HG03103 (cell line): Measurements from ENCODE around the gene COQ5.

Experiments used
- ATAC-seq: cut with Tn5 transposase; IDR thresholded peaks from one replicate; pipeline ENCODE4 v1.9.1; 2021; ENCODE audit warnings: low read depth; ENCODE audit not compliant: unreplicated experiment

Gene COQ5

GRCh38 chr12:120485961-120486881, 42.7 kb downstream of the COQ5 start:
- no peak for ATAC-seq

DNA sequence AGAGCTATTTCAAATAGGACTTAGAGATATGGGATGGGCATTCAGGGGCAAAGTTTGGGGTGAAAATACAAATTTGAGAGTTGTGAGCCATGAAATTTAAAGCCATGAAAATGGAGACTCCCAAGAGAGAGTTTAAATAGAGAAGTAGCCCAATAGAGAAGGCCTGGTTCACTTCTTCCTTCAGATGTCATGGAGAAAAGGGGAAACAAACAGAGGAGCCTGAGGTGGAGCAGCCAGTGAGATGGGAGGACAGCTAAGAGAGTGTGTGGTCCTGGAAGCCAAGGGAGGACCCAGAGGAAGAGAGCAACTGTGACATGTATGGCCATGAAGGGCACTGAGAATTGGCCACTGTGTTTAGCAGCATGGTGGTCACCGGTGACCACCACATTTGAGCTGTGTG, 45.3 kb downstream of the COQ5 start:
- ATAC-seq: no peak

DNA sequence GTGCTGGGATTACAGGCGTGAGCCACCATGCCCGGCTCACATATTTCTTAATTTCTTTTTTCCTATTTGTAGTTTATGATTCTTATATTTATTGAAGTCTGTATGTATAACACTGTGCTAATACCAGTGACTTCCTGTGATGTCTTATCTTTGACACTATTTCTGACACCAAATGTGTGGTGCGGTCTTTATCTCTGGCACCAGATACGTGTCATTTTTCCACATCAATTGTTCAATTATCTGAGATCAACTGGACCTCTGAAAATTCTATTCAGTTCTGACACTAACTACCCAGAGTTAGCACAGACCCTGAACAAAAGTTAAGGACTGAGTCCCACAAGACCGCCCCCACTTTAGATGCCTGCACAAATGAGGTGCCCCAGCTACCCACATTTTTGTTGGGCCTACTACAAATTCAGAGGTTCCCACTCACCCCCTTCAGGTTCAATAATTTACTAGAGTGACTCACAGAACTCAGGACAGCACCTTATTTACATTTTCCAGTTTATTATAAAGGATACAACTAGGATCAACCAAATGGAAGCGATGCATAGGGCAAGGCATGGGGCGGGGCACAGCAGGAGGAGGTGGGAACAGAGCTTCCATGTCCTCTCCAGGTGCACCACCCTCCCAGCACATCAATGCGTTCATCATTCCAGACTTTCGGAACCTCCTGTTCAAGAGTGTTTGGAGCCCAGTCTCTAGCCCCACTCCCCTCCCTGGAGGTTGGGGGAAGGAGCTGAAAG, 47.8 kb downstream of the COQ5 start:
- no peak for ATAC-seq

- ATAC-seq: no peak
Observed at GRCh38 chr12:120480211-120480610, 48.7 kb downstream of the COQ5 start.

DNA sequence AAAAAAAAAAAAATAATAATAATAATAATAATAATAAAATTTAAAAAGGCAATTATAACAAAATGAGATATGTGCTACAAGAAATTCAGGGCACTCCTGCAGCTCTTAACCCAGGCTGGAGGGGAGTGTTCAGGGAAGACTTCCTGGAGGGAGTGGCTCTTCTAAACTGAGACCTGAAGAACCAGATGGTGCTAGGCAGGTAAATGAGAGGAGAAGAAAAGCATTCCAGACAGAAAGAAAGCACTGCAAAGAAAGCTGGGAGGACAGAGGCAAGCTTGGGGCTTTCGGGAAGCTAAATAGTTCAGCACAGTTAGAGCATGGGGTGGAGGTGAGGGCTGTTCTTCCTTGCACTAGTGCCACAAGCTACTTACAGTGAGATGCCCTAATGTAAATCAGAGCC, 49.5 kb downstream of the COQ5 start:
- no peak for ATAC-seq

GRCh38 chr12:120475643-120476042, 53.3 kb downstream of the COQ5 start:
- ATAC-seq: no peak

GRCh38 chr12:120474616-120474960, 54.4 kb downstream of the COQ5 start:
- no peak for ATAC-seq

- no peak for ATAC-seq
Observed at GRCh38 chr12:120473807-120474615, 54.9 kb downstream of the COQ5 start.

GRCh38 chr12:120472521-120472920, 56.4 kb downstream of the COQ5 start:
- ATAC-seq: no peak

DNA sequence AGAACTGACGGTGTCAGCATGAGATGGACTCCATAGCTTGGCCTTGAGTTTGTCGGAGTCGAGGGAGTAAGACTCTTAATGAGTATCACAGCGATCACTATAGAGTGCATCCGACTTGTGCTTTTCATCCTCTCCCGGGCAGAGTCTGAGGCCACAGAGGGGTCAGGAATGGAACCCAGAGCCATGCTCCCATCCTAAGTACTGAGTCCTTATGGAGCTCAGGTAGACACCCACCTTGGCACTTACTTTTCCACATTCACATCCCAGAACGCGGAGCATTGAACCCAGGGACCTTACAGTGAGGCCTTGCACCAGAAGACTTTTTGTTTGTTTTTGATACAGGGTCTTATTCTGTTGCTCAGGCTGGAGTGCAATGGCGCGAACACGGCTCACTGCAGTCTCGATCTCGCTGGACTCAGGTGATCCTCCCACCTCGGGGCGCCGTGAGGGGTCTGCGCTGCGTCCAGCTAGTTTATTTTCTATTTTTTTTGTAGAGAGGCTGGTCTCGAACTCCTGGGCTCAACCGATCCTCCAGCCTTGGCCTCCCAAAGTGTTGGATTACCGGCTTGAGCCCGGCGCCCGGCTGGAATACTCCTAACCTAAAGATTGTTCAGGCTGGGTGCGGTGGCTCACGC, 58.7 kb downstream of the COQ5 start:
- peak; percentile 3 for ATAC-seq

DNA sequence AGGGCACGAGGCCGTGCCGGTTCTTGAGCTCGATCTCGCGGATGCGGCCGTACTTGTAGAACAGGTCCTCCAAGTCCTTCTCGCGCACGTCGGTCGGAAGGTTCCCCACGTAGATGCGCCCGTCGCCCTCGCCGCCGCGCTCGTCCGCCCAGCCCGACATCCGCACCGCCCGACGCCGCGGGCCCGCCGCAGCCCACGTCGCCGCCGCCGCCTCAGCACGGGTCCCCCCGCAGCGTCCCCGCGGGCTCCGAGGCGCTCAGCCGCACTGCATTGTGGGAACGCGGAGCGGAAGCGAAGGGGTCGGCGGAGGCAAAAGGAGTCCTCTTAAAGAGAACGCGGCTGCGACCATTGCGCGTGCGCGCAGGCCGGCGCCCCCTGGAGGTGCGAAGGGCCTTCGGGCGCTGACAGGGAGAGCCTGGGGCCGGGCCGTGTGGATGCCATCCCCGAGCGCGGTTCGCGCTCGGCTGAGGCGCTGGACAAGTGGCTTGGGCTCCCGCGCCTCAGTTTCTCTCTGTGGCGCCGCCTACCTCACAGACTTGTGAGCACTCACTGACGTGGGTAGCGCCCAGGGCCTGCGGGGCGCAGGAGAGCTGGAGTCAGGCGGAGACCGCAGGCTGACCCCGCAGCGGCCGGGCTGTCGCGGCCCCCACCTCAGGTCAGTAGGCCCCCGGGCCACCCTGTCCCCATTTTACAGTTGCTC, 59.4 kb downstream of the COQ5 start, which contains the start of gene SRSF9:
Gene SRSF9 (minus strand): TSS at position 299 of the 700 bp plus-strand sequence. CDS start 139 bp downstream, at position 160.
- peak; percentile 71 for ATAC-seq

- ATAC-seq: peak; percentile 21
Observed at GRCh38 chr12:120468821-120469449, 60.0 kb downstream of the COQ5 start.

DNA sequence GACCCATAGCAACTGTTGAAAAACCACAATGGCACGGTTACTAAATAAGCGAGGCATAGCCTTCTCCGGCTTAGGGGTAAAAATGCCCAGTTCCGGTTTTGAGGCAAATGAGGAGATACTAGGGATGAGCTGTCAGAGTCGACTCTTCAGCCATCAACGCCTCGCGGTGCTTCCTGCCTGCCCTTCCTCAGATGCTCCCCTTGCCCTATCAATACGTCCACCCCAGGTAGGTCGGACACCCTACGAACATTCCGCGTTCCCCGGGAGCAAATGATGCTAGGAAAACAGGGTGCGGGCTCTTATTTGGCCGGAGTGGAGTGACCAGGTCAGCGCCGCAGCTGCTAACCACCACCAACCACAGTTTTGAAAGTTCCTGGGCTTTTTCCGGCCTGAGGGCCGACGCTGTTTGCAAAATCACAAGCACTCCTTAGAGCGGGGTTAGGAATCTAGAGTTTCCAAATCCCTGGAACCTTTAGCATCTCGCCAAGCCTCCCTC, 60.6 kb downstream of the COQ5 start:
- no peak for ATAC-seq

GRCh38 chr12:120467439-120467838, 61.5 kb downstream of the COQ5 start:
- no peak for ATAC-seq

GRCh38 chr12:120466560-120467315, 62.2 kb downstream of the COQ5 start:
- ATAC-seq: no peak

DNA sequence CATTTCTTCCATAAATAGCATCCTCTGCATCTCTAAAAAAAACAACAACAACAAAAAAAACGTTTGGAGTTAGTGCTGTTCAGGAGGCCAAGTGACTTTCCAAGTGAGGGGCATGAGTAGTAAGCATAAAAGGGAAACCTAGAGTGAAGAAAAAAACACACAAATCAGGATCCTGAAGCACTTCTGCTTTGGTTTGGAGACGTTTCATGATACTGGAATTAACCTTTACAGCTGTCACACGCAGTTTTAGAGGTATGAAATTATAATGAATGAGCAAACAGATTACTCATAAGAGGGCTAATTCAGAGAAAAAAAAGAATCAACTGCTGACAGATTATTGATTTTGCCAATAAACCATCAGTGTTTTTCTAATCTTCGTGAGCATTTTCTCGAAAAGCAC, 63.2 kb downstream of the COQ5 start:
- ATAC-seq: no peak

GRCh38 chr12:120463712-120464111, 65.2 kb downstream of the COQ5 start:
- no peak for ATAC-seq

DNA sequence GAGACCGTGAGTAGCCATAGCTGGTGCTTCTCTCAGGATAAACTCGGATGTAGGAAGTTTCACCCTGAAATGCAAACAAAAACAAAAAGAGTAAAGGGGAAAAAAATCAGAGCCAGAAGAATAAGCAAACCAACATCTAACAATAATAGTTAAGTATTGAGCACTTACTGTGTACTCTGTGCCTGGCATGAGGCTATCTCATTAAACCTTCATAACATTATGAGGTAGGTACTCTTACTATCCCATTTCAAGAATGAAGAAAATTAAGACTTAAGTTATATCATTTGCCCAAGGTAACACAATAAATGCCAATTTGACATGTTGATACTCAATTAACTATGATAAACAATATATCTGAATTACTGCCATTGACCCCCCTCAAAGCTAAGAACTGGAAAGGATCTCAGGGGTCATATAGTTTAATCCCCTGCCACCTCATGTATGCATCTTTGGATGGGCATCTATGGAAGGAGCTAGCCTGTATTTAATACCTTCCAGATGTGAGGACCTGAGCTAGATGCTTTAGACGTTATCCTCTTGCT, 66.8 kb downstream of the COQ5 start:
- no peak for ATAC-seq
